Right lobe of liver (tissue), 4 donors: Measurements from ENCODE around the gene SHMT2.

Experiments used
- POLR2A ChIP-seq: fragments of 450-650 bp; IDR thresholded peaks from one replicate; pipeline ENCODE4 v1.6.1; 2017; ENCODE audit warnings: antibody characterized with exemption, mild to moderate bottlenecking
- TF ChIP-seq, protein P1 (sequence below), 4 donors: fragments of 200-600 bp in 3 of 4; fragments of 450-650 bp in 1 of 4; IDR thresholded peaks; one replicate each; pipeline versions ENCODE4 v1.5.1 to v1.8.0; 2016 to 2022; ENCODE audit warnings: antibody characterized with exemption in 4 of 4, mild to moderate bottlenecking in 2 of 4
- donor health status: DM: no; HTN: no; CAD: no.
- donor health status: DM: no; HTN: no; CAD: no.
- donor health status: DM: no; HTN: yes; CAD: no.

GRCh38 chr12:57210461-57210860 is 19.1 kb upstream of the SHMT2 start:
- TF ChIP-seq, protein P1, sequence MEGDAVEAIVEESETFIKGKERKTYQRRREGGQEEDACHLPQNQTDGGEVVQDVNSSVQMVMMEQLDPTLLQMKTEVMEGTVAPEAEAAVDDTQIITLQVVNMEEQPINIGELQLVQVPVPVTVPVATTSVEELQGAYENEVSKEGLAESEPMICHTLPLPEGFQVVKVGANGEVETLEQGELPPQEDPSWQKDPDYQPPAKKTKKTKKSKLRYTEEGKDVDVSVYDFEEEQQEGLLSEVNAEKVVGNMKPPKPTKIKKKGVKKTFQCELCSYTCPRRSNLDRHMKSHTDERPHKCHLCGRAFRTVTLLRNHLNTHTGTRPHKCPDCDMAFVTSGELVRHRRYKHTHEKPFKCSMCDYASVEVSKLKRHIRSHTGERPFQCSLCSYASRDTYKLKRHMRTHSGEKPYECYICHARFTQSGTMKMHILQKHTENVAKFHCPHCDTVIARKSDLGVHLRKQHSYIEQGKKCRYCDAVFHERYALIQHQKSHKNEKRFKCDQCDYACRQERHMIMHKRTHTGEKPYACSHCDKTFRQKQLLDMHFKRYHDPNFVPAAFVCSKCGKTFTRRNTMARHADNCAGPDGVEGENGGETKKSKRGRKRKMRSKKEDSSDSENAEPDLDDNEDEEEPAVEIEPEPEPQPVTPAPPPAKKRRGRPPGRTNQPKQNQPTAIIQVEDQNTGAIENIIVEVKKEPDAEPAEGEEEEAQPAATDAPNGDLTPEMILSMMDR (IDR thresholded peaks at IDR 0.05), result no peak
- TF ChIP-seq POLR2A, result no peak
